AG09309 (cell line): ENCODE results near the gene WASF2.

ENCODE experiments used
- DNase-seq: peaks from one replicate; pipeline ENCODE4 v3.0.0-alpha.2; 2010; ENCODE audit warnings: low read depth
- H3K4me3 ChIP-seq: 2 replicates; pipeline ENCODE4 v1.5.1; 2011; ENCODE audit warnings: mild to moderate bottlenecking, low read depth, low read length, moderate library complexity; ENCODE audit not compliant: control insufficient read depth
- CTCF ChIP-seq: IDR thresholded peaks from 2 replicates; pipeline ENCODE4 v1.5.1; 2011; ENCODE audit warnings: mild to moderate bottlenecking, low read depth, low read length, inconsistent platforms; ENCODE audit not compliant: insufficient read depth, control insufficient read depth; ENCODE audit errors: missing control alignments

Gene WASF2

GRCh38 chr1:27448982-27449381 lies 41.0 kb downstream of the WASF2 start:
- no peak for TF ChIP-seq CTCF
- H3K4me3 ChIP-seq: no peak overlapping the region
- DNase-seq: no peak

GRCh38 chr1:27447883-27448282 lies 42.1 kb downstream of the WASF2 start:
- no peak for TF ChIP-seq CTCF
- DNase-seq: no peak
- no peak overlapping the region for H3K4me3 ChIP-seq

- no peak for DNase-seq
- no peak overlapping the region for H3K4me3 ChIP-seq
- TF ChIP-seq CTCF: no peak
These were observed 42.6 kb downstream of the WASF2 start for GRCh38 chr1:27447399-27447798.

- DNase-seq: no peak
- H3K4me3 ChIP-seq: no peak overlapping the region
These were observed 43.4 kb downstream of the WASF2 start for GRCh38 chr1:27446496-27447020.

GRCh38 chr1:27445177-27445936 lies 44.6 kb downstream of the WASF2 start:
- TF ChIP-seq CTCF: no peak
- DNase-seq: no peak
- no peak overlapping the region for H3K4me3 ChIP-seq

More at GRCh38 chr1:27446496-27447020, 43.4 kb downstream of the WASF2 start:
- TF ChIP-seq CTCF: no peak

- no peak overlapping the region for H3K4me3 ChIP-seq
- DNase-seq: no peak
- TF ChIP-seq CTCF: no peak
These were observed 45.3 kb downstream of the WASF2 start for GRCh38 chr1:27444632-27445031.
